Glutamatergic neuron (in vitro differentiated cells): ENCODE results near the gene LRP10. TPM values are rescaled to one million over a fixed set of nuclear protein-coding genes. Genes with fewer than 3 reads are reported as not detected.

Experiments
- DNase-seq: peaks from one replicate; pipeline ENCODE4 v3.0.0; 2022
- H3K27ac Mint-ChIP-seq: one replicate; pipeline ENCODE4 v1.8.0; 2020; ENCODE audit warnings: mild to moderate bottlenecking, mixed read lengths, inconsistent platforms; ENCODE audit not compliant: unreplicated experiment
- H3K27me3 Mint-ChIP-seq: one replicate; pipeline ENCODE4 v1.8.0; 2020; ENCODE audit warnings: mild to moderate bottlenecking, moderate library complexity, mixed read lengths, inconsistent platforms; ENCODE audit not compliant: unreplicated experiment
- H3K36me3 Mint-ChIP-seq: one replicate; pipeline ENCODE4 v1.8.0; 2020; ENCODE audit warnings: mild to moderate bottlenecking, mixed read lengths, inconsistent platforms; ENCODE audit not compliant: unreplicated experiment
- H3K4me1 Mint-ChIP-seq: one replicate; pipeline ENCODE4 v1.8.0; 2020; ENCODE audit warnings: mild to moderate bottlenecking, low read depth, mixed read lengths, inconsistent platforms; ENCODE audit not compliant: unreplicated experiment
- H3K4me3 Mint-ChIP-seq: one replicate; pipeline ENCODE4 v1.8.0; 2020; ENCODE audit warnings: mild to moderate bottlenecking, mixed read lengths, inconsistent platforms; ENCODE audit not compliant: unreplicated experiment
- H3K9me3 Mint-ChIP-seq: one replicate; pipeline ENCODE4 v1.8.0; 2020; ENCODE audit warnings: mild to moderate bottlenecking, moderate library complexity, mixed read lengths, inconsistent platforms; ENCODE audit not compliant: unreplicated experiment
- CTCF ChIP-seq: fragments of 200-600 bp; sonication (generic); IDR thresholded peaks from one replicate; pipeline ENCODE4 v1.5.0; 2021; ENCODE audit not compliant: partially characterized antibody, unreplicated experiment
- total RNA-seq: library from RNA; stranded (reverse); fragmentation: NEBNext Ultra II Directional; extraction: Animal tissue kit (Norgen Biotek cat#: 25700); gene quantifications from one replicate; pipeline ENCODE4 v1.2.1, GENCODE V29; 2021; ENCODE audit not compliant: unreplicated experiment

Gene LRP10
- total RNA-seq, 1 donor from 2014 or later: 15.1 TPM

GRCh38 chr14:22841311-22841710, 30.2 kb upstream of the LRP10 start:
- H3K36me3 Mint-ChIP-seq: no peaks in the 10 kb centered on the region
- peaks cover 5% of the 10 kb centered on the region for H3K4me1 Mint-ChIP-seq
- peaks cover 13% of the 10 kb centered on the region for H3K27me3 Mint-ChIP-seq
- no peak overlapping the region for H3K4me3 Mint-ChIP-seq
- H3K9me3 Mint-ChIP-seq: peaks cover 11% of the 10 kb centered on the region
- DNase-seq: no peak
- no peak overlapping the region for H3K27ac Mint-ChIP-seq
- TF ChIP-seq CTCF: no peak

- Mint-ChIP-seq H3K27me3 (peaks cover 11% of the 10 kb centered on the region), H3K4me3 (no peak overlapping the region), H3K36me3 (no peaks in the 10 kb centered on the region), H3K4me1 (peaks cover 4% of the 10 kb centered on the region), H3K9me3 (peaks cover 9% of the 10 kb centered on the region), H3K27ac (no peak overlapping the region)
- no peak for TF ChIP-seq CTCF
- no peak for DNase-seq
Measured at GRCh38 chr14:22841769-22842168, 29.8 kb upstream of the LRP10 start.

- no peak for DNase-seq
- Mint-ChIP-seq H3K9me3 (peaks cover 6% of the 10 kb centered on the region), H3K27ac (no peak overlapping the region), H3K4me3 (no peak overlapping the region), H3K36me3 (no peaks in the 10 kb centered on the region), H3K4me1 (peaks cover 4% of the 10 kb centered on the region), H3K27me3 (peaks cover 8% of the 10 kb centered on the region)
- no peak for TF ChIP-seq CTCF
Measured at GRCh38 chr14:22842211-22843122, 29.1 kb upstream of the LRP10 start.

- peaks cover 6% of the 10 kb centered on the region for H3K4me1 Mint-ChIP-seq
- H3K27ac Mint-ChIP-seq: no peak overlapping the region
- H3K27me3 Mint-ChIP-seq: peaks cover 8% of the 10 kb centered on the region
- H3K36me3 Mint-ChIP-seq: no peaks in the 10 kb centered on the region
- no peak for DNase-seq
- TF ChIP-seq CTCF: no peak
- H3K4me3 Mint-ChIP-seq: no peak overlapping the region
- H3K9me3 Mint-ChIP-seq: peaks cover 2% of the 10 kb centered on the region
Measured at GRCh38 chr14:22843123-22843925, 28.2 kb upstream of the LRP10 start.
